ENCODE data around the gene BHLHE23.
"Not testable (repeated sequence)": the region's sequence is repeated elsewhere in the genome, so short reads cannot be mapped to it uniquely, and the experiment has no call there.

BHLHE23 gene

GRCh38 chr20:63036291-63036690 is 29.5 kb upstream of the BHLHE23 start:
- DNase-seq (ENCODE audit: low spot score): no peak
- POLR2A ChIA-PET (ENCODE audit: low non-redundant PET): interaction anchor here (0.6 kb wide), 1 partner anchor 11 kb away, joined by 3 read pairs; no protein-coding TSS in a partner anchor
- no peak for TF ChIP-seq CTCF (conservative IDR thresholded peaks at IDR 0.05; ENCODE audit: low read depth)
- H3K27ac ChIP-seq: no peak overlapping the region
- CTCF ChIA-PET: interaction anchor here (0.6 to 0.8 kb wide), 2 partner anchors 36 to 180 kb away, joined by 3 read pairs; no protein-coding TSS in a partner anchor

GRCh38 chr20:63035603-63036185 is 28.9 kb upstream of the BHLHE23 start:
- no peak overlapping the region for H3K27ac ChIP-seq
- POLR2A ChIA-PET (ENCODE audit: low non-redundant PET): interaction anchor here (0.6 kb wide), 1 partner anchor 10 kb away, joined by 3 read pairs; no protein-coding TSS in a partner anchor
- no peak for DNase-seq (ENCODE audit: low spot score)
- CTCF ChIA-PET: interaction anchor here (0.6 to 0.8 kb wide), 4 partner anchors 8 to 179 kb away, joined by 3 read pairs; no protein-coding TSS in a partner anchor
- no peak for TF ChIP-seq CTCF (conservative IDR thresholded peaks at IDR 0.05; ENCODE audit: low read depth)

- POLR2A ChIA-PET (ENCODE audit: low non-redundant PET); DNase-seq (ENCODE audit: low spot score); H3K27ac ChIP-seq: not testable (repeated sequence)
- CTCF ChIA-PET: interaction anchor here (0.6 to 0.8 kb wide), 2 partner anchors 7 to 38 kb away, joined by 3 read pairs; no protein-coding TSS in a partner anchor
These were observed 28.2 kb upstream of the BHLHE23 start for GRCh38 chr20:63034710-63035602.

- ChIA-PET POLR2A (ENCODE audit: low non-redundant PET) (no interaction called here), CTCF (interaction anchor here (0.7 kb wide), 1 partner anchor 23 kb away, joined by 3 read pairs; no protein-coding TSS in a partner anchor)
- no peak for TF ChIP-seq CTCF (conservative IDR thresholded peaks at IDR 0.05; ENCODE audit: low read depth)
- H3K27ac ChIP-seq: no peak overlapping the region
- DNase-seq (ENCODE audit: low spot score): no peak
These were observed 27.3 kb upstream of the BHLHE23 start for GRCh38 chr20:63033794-63034709.

- no peak overlapping the region for H3K27ac ChIP-seq
- no peak for TF ChIP-seq CTCF (conservative IDR thresholded peaks at IDR 0.05; ENCODE audit: low read depth)
- ChIA-PET CTCF (interaction anchor here (0.7 kb wide), 1 partner anchor 24 kb away, joined by 3 read pairs; no protein-coding TSS in a partner anchor), POLR2A (ENCODE audit: low non-redundant PET) (no interaction called here)
- no peak for DNase-seq (ENCODE audit: low spot score)
These were observed 26.4 kb upstream of the BHLHE23 start for GRCh38 chr20:63032861-63033793.

All from RWPE1 (cell line).